H1 (cell line): ENCODE measurements around the gene KCNK7.

ENCODE experiments used
- CEBPB ChIP-seq: IDR thresholded peaks from 2 replicates; pipeline ENCODE4 v1.6.1; 2012; ENCODE audit warnings: low read depth, low read length
- CTCF ChIP-seq, 3 experiments: IDR thresholded peaks; 1 replicate in 2 of 3; 2 replicates in 1 of 3; pipeline versions ENCODE4 v1.5.1 to v1.6.1; 2011; ENCODE audit warnings: low read length in 3 of 3, mild to moderate bottlenecking in 3 of 3, inconsistent platforms in 2 of 3, low read depth in 1 of 3, moderate library complexity in 1 of 3; ENCODE audit not compliant: insufficient read depth in 1 of 3; ENCODE audit errors: control extremely low read depth in 1 of 3
- EP300 ChIP-seq, 2 experiments: IDR thresholded peaks; 1 replicate in 1 of 2; 2 replicates in 1 of 2; pipeline ENCODE4 v1.6.1; 2011 to 2012; ENCODE audit warnings: low read depth in 2 of 2, low read length in 2 of 2, mild to moderate bottlenecking in 2 of 2, borderline replicate concordance in 1 of 2, inconsistent platforms in 1 of 2, moderate library complexity in 1 of 2
- JUND ChIP-seq: IDR thresholded peaks from 2 replicates; pipeline ENCODE4 v1.6.1; 2011; ENCODE audit warnings: mild to moderate bottlenecking, improper control_type of control experiment, low read length
- RBBP5 ChIP-seq: IDR thresholded peaks from 2 replicates; pipeline ENCODE4 v1.7.1; 2012; ENCODE audit warnings: low read depth, mild to moderate bottlenecking, inconsistent platforms, low read length, moderate library complexity, borderline replicate concordance
- SIN3A ChIP-seq, 2 experiments: IDR thresholded peaks in 1 of 2; conservative IDR thresholded peaks in 1 of 2; 2 replicates each; pipeline ENCODE4 v1.6.1; 2011 to 2012; ENCODE audit warnings: low read length in 2 of 2, improper control_type of control experiment in 1 of 2, low read depth in 1 of 2, mild to moderate bottlenecking in 1 of 2

DNA sequence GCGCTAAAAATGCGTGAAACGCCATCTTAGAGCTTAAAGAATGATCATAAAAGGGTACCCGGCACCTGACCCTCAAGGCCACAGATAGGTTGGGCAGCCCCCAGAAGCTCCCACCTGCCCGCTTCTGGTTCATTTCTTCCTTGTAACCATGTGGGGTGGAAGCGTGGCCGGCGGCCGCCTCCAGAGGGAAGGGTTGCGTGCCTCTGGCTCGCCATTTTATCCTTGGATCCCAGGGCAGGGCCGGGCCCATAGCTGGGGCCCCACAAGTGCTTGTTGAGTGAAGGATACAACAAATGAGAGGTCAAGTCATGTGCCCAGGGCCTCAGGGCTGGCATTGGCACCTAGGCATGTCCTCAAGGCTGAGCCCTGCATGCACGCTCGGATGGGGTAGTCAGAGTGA is 25.9 kb upstream of the KCNK7 start:
- TF ChIP-seq CTCF (IDR thresholded peaks at IDR 0.05; ENCODE audit: control extremely low read depth in 1 of 3, insufficient read depth in 1 of 3, low read depth in 1 of 3, low read length in 3 of 3) (no peak), CEBPB (no peak), JUND (no peak), SIN3A (conservative IDR thresholded peaks at IDR 0.05 in 1 of 2, IDR thresholded peaks at IDR 0.05 in 1 of 2; ENCODE audit: low read depth in 1 of 2, low read length in 2 of 2) (no peak), EP300 (IDR thresholded peaks at IDR 0.05; ENCODE audit: borderline replicate concordance in 1 of 2, low read depth in 2 of 2, low read length in 2 of 2) (no peak), RBBP5 (no peak)
